Measurements from ENCODE around the gene UGT1A4.
A peak's percentile ranks its signal among the peaks of the same experiment; 100 is the strongest.

Gene UGT1A4

GRCh38 chr2:233718552-233718951 is at the start of gene UGT1A4:
UGT1A4 (plus strand) TSS chr2:233718736; CDS start chr2:233718821, 85 bp downstream.
- no peak for DNase-seq (ENCODE audit: low spot score)

- DNase-seq (ENCODE audit: low spot score): no peak
Measured at GRCh38 chr2:233671290-233672161, 47.0 kb upstream of the UGT1A4 start, which contains the start of gene UGT1A9. UGT1A9 (plus strand) TSS chr2:233671898; CDS start chr2:233671935, 37 bp downstream.

- DNase-seq (ENCODE audit: low spot score): no peak
Measured at GRCh38 chr2:233672886-233673285, 45.6 kb upstream of the UGT1A4 start.

- DNase-seq (ENCODE audit: low spot score): no peak
Measured at GRCh38 chr2:233673896-233674295, 44.6 kb upstream of the UGT1A4 start.

- peak; percentile 6 for DNase-seq (ENCODE audit: low spot score)
Measured at GRCh38 chr2:233674314-233674713, 44.2 kb upstream of the UGT1A4 start.

- DNase-seq (ENCODE audit: low spot score): peak; percentile 6
Measured at GRCh38 chr2:233674995-233675394, 43.5 kb upstream of the UGT1A4 start.

- no peak for DNase-seq (ENCODE audit: low spot score)
Measured at GRCh38 chr2:233676046-233676445, 42.5 kb upstream of the UGT1A4 start.

- DNase-seq (ENCODE audit: low spot score): no peak
Measured at GRCh38 chr2:233679196-233679595, 39.3 kb upstream of the UGT1A4 start.

- DNase-seq (ENCODE audit: low spot score): no peak
Measured at GRCh38 chr2:233680361-233681045, 38.0 kb upstream of the UGT1A4 start.

- no peak for DNase-seq (ENCODE audit: low spot score)
Measured at GRCh38 chr2:233681521-233682099, 36.9 kb upstream of the UGT1A4 start, which contains the start of gene UGT1A7. UGT1A7 (plus strand) TSS chr2:233681901; CDS start chr2:233681938, 37 bp downstream.

GRCh38 chr2:233684640-233685039 is 33.9 kb upstream of the UGT1A4 start:
- no peak for DNase-seq (ENCODE audit: low spot score)

GRCh38 chr2:233686928-233687327 is 31.6 kb upstream of the UGT1A4 start:
- no peak for DNase-seq (ENCODE audit: low spot score)

- DNase-seq (ENCODE audit: low spot score): no peak
Measured at GRCh38 chr2:233688341-233688740, 30.2 kb upstream of the UGT1A4 start.

- DNase-seq (ENCODE audit: low spot score): no peak
Measured at GRCh38 chr2:233689031-233689430, 29.5 kb upstream of the UGT1A4 start.

GRCh38 chr2:233689501-233689900 is 29.0 kb upstream of the UGT1A4 start:
- no peak for DNase-seq (ENCODE audit: low spot score)

- no peak for DNase-seq (ENCODE audit: low spot score)
Measured at GRCh38 chr2:233690444-233690843, 28.1 kb upstream of the UGT1A4 start.

- DNase-seq (ENCODE audit: low spot score): no peak
Measured at GRCh38 chr2:233691443-233692433, 26.8 kb upstream of the UGT1A4 start.

GRCh38 chr2:233692648-233693047 is 25.9 kb upstream of the UGT1A4 start, which contains the start of gene UGT1A6:
UGT1A6 (plus strand) TSS chr2:233692890; CDS start chr2:233693005, 115 bp downstream.
- no peak for DNase-seq (ENCODE audit: low spot score)

- DNase-seq (ENCODE audit: low spot score): no peak
Measured at GRCh38 chr2:233693963-233694362, 24.6 kb upstream of the UGT1A4 start.

GRCh38 chr2:233698740-233699139 is 19.8 kb upstream of the UGT1A4 start:
- DNase-seq (ENCODE audit: low spot score): no peak

GRCh38 chr2:233699424-233700027 is 19.0 kb upstream of the UGT1A4 start:
- DNase-seq (ENCODE audit: low spot score): no peak
